ENCODE data around the gene ANKRD53. TPM values are rescaled to one million over a fixed set of nuclear protein-coding genes. Genes with fewer than 3 reads are reported as not detected.
A peak's percentile ranks its signal among the peaks of the same experiment; 100 is the strongest.

Gene ANKRD53
- total and polyA plus RNA-seq, 9 of the 15 experiments (the other 6 are each of a cell fraction or from before 2014, with no cell fraction given) = 0.18 TPM; not detected in 8

GRCh38 chr2:70994009-70994698 is 15.7 kb downstream of the ANKRD53 start (continued):
- TF ChIP-seq RREB1 (CRISPR knock-in tag; IDR thresholded peaks at IDR 0.05) (no peak), SMC3 (conservative IDR thresholded peaks at IDR 0.05; ENCODE audit: insufficient read depth, low read depth, low read length) (no peak), RBM39 (optimal IDR thresholded peaks at IDR 0.05; ENCODE audit: low read depth, low read length) (no peak), MIER1 (IDR thresholded peaks at IDR 0.05; ENCODE audit: low read depth) (no peak), EGR1 (conservative IDR thresholded peaks at IDR 0.05) (peak; percentile 92), GATA2 (CRISPR knock-in tag; IDR thresholded peaks at IDR 0.05) (no peak), BHLHE40 (IDR thresholded peaks at IDR 0.05; ENCODE audit: low read length) (0 out of 2 replicates have a peak, but pooled peaks have one; percentile 36), MYNN (IDR thresholded peaks at IDR 0.05) (no peak), MYNN (CRISPR knock-in tag; IDR thresholded peaks at IDR 0.05) (no peak), NRF1 (conservative IDR thresholded peaks at IDR 0.05 in 1 of 2, IDR thresholded peaks at IDR 0.05 in 1 of 2) (no peak; a peak in 1 of 4 replicates), ESRRA (IDR thresholded peaks at IDR 0.05; ENCODE audit: borderline replicate concordance, low read depth) (no peak), SOX6 (IDR thresholded peaks at IDR 0.05) (no peak), PCBP1 (IDR thresholded peaks at IDR 0.05; ENCODE audit: low read depth, low read length, poor library complexity, severe bottlenecking) (no peak), FOXJ2 (tag; IDR thresholded peaks at IDR 0.05) (no peak), RBFOX2 (IDR thresholded peaks at IDR 0.05; ENCODE audit: low read depth, low read length) (no peak), IRF2 (CRISPR knock-in tag; IDR thresholded peaks at IDR 0.05) (no peak), ARID1B (IDR thresholded peaks at IDR 0.05) (0 out of 2 replicates have a peak, but pooled peaks have one; percentile 16), NFIX (CRISPR knock-in tag; IDR thresholded peaks at IDR 0.05; ENCODE audit: low read depth) (no peak), ZNF232 (CRISPR knock-in tag; IDR thresholded peaks at IDR 0.05) (no peak)

Data from K562 (cell line).